Activated naive CD4-positive, alpha-beta T cell treated with Interleukin-2 at 50 U/mL for 16 hours (primary cell): ENCODE results near the gene WDR70.
"Not testable (repeated sequence)": the region's sequence is repeated elsewhere in the genome, so short reads cannot be mapped to it uniquely, and the experiment has no call there.

Experiments
- DNase-seq: peaks from one replicate; pipeline ENCODE4 v3.0.0-alpha.2; 2020

WDR70 gene

DNA sequence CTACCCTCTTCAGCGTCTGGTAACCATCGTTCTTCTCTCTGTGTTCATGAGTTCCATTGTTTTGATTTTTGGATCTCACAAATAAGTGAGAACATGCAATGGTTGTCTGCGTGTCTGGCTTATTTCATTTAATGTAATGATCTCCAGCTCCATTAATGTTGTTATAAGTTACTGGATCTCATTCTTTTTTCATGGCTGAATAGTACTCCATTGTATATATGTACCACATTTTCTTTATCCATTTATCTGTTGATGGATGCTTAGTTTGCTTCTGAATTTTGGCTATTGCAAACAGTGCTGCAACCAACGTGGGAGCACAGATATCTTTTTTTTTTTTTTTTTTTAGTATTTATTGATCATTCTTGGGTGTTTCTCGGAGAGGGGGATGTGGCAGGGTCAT is 139.2 kb downstream of the WDR70 start:
- DNase-seq, result not testable (repeated sequence)

DNA sequence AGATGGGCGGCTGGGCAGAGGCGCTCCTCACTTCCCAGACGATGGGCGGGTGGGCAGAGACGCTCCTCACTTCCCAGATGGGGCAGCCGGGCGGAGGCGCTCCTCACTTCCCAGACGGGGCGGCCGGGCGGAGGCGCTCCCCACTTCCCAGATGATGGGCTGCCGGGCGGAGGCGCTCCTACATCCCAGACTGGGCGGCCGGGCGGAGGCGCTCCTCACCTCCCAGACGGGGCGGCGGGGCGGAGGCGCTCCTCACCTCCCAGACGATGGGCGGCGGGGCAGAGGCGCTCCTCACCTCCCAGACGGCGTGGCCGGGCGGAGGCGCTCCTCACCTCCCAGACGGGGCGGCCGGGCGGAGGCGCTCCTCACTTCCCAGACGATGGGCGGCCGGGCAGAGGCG is 140.2 kb downstream of the WDR70 start:
- no peak for DNase-seq

DNA sequence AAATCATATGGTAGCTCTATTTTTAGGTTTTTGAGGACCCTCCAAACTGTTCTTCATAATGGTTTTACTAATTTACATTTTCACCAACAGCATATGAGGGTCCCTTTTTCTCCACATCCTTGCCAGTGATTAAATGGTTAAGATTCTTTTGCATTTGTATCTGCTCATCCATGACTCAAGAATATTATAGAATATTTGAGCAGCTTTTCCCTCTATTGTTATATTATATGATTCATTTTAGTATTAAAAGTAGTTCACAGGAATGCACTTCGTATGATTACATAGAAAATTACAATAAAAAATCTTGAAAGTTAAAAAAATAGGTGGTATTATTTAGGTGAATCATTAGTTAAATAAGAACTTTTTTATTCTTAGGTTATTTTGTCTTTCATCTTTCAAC is 140.7 kb downstream of the WDR70 start:
- no peak for DNase-seq

DNA sequence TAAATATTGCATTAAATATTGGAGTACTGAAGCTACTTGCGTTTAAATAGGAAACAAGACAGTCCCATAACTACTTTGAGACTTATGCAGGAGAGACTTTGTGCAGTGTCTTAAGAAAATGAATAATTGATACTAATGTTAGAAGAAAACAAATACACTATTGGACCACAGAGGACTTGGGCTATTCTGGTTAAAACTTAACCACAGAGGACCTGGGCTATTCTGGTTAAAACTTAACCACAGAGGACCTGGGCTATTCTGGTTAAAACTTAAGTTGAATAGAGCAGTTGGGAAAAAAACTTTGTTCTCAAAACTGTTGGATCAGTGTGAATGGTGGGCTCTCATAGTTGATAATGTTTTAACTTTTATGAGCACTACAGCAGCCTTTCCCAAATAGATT is 141.7 kb downstream of the WDR70 start:
- DNase-seq, result no peak

DNA sequence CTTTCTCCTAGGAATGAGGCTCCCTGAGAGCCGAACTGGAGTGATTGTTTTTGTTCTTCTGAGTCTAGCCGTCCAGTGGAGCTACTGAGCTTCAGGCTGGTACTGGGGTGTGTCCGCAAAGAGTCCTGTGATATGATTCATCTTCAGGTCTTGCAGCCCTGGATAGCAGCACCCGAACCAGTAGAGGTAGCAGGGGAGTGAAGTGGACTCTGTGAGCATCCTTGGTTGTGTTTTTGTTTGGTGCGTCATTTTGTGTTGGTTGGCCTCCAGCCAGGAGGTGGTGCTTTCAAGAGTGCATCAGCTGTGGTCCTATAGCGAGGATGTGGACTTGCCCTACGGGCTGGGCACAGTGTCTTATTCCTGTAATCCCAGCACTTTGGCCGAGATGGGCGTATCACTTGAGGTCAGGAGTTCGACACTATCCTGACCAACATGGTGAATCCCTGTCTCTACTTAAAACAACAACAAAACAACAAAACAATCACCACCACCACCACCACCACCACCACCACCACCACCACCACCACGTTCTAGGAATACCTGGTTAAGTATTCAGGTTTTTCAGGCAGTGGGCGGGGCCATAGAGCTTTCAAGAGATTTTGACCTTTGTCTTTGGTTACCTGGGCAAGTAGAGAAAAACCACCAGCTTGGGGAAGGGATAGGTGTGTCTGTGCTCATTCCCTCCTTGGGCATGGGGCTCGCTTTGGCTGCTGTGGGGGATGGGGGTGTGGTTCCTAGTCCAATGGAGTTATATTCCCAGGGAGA is 154.0 kb downstream of the WDR70 start:
- DNase-seq, result no peak

DNA sequence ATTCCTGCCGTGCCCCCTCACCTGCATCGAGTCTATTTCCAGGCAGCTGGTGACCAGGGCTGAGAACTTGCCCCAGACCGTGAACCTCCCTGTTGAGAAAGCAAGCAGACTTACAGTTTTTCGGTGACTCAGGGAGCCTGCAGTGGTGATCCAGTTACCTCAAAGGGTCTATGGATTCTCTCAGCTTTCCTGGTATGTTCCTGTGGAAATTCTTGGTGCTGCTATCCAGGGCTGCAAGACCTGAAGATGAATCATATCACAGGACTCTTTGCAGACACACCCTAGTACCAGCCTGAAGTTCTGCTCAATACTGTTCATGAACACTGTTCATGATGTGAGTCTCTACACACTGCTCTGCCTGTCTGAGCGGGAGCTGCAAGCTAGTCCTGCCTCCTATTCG is 154.7 kb downstream of the WDR70 start:
- no peak for DNase-seq

DNA sequence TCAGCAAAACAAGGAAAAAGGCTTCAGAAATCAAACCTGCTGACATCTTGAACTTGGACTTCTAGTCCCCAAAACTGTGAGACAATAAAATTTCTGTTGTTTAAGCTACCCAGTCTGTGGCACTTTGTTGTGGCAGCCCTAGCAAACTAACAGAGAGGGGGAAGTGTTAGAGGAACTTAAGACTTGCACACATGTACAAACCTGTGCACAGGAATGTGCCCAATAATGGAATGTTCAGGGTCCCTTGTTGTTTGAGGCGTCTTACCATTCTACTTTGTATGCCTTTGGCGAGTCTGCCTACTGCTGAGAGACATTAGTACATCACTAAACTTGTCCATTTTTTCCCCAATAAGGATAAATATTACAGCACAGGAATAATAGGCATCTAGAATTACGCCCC is 160.3 kb downstream of the WDR70 start:
- DNase-seq, result no peak

DNA sequence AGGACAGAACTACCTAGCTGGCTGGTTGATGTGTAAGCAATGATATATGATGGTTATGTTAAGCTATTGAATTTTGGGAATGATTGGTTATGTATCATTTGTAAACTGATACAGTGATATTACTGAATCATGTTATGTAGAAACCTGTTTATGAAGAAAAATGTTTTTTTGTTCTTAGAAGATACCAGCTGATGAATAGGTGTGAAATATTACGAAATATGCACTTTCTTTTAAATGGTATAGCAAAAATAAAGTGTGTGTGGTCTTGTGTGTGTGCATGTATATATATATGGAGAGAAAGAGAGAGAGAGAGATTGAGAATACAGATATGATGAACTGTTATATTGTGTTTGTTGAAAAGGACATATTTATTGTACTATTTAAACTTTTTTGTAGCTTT is 164.1 kb downstream of the WDR70 start:
- DNase-seq, result no peak

DNA sequence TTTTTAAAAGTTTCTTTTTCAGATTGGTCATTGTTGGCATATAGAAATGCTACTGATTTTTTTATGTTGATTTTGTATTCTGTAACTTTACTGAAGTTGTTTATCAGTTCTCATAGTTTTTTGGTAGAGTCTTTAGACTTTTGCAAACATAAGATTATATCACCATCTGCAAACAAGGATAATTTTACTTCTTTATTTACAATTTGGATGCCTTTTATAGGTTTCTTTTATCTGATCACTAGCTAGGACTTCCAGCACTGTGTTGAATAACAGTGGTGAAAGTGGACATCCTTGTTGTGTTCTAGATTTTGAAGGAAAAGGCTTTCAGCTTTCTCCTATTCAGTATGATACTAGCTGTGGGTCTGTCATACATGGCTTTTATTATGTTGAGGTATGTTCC is 170.3 kb downstream of the WDR70 start:
- DNase-seq, result no peak

DNA sequence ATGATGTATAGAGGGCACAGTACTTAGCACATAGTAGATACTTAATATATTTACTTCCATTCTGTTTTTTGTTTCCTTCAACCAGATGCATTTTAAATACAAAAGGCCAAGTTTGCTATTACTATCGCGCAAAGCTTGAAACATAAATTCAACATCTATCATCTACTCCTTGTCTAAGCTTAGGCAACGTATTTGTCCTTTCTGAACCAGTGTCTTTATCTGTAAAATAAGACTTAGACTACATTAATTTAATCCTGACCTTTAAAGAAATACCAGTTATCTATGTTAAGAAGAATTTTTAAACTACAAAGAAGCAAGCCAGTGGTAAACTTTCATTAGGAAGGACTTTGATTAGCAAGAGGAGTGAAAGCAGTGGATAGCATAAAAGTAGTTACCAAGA is 173.0 kb downstream of the WDR70 start:
- no peak for DNase-seq

DNA sequence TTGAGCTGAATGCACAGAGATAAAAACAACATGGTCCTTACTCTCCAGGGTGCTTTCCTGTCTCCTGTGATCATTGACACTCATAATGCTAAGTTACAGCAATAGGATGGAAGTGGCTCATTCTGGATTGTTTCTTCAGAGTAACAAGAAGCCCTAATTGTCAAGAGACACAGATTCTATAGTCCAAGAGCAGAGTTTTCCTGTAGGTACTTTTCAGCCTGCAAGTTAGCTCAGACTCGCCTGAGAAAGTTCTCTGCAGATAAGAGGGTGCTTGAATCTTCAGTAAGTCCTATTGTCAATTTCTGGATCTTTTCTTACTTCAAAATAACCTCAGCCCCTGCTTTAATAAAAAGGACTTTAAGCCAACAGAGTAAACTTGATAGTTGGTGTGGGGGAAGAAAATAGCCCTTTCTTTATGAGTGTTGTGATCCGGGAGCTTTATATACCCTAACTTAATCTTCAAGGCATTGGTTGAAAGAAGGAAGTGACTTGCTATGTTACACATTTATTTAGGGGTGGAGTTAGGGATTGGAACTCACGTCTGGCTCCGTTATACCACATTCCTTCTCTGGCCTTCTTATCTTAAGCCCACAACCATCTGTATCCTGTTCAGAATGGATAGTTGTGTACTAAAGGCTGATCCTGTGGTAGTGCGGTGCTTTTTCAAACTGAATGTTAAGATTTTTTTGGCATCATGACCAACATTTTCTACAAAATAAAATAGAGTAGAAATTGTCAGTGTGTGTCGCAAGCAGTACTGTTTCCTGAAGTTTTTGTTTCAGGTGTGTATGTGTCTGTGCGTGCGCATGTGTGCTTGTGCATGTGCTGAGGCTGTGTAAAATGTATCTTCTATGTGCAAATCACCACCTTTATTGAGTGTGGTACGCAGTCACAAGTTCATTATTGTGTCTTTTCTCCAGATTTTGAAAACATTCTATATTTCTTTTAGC is 173.9 kb downstream of the WDR70 start:
- DNase-seq, result no peak

DNA sequence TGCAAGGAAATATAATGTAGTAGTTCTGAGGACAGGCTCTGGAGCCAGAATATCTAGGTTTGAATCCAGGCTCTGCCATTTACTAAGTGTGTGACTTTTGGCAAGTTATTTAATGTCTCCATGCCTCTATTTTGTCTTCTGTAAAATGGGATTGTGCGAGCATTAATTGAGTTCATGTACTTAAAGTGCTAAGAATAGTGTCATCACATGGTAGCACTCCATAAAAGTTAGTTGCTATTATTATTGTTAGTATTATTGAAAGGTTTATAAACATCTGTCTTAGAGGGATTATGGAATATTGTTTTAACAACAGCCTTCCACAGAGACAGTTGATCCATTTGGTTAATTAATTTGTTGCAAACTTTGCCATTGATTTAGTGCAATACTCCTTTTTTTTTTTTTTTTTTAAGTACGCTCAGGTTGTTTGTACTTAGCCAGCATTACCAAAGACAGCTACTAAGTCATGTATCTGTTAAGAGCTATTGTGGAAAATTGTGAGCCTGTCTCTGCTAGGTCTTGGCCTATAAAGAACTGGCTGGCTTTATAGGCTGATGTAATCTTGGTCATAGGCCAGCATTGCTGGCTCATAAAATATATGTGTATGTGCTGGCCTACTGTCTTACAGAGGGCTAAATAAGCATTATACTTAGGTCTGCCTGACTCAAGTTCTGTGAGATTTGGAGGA is 174.7 kb downstream of the WDR70 start:
- DNase-seq, result no peak

DNA sequence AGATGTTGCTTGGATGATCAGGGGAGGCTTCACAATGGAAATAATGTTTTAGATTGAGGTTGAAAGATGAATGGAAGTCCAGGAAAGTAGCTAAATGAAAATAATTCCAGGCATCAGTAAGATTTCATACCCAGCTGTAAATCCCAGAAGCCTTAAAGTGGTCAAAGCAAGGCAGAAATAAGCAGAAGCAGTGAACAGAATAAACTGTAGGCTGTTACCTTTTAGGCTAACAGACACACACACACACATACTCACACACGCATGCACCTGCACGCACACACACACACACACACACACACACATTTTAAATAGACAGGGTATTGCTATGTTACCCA is 175.3 kb downstream of the WDR70 start:
- DNase-seq, result no peak

DNA sequence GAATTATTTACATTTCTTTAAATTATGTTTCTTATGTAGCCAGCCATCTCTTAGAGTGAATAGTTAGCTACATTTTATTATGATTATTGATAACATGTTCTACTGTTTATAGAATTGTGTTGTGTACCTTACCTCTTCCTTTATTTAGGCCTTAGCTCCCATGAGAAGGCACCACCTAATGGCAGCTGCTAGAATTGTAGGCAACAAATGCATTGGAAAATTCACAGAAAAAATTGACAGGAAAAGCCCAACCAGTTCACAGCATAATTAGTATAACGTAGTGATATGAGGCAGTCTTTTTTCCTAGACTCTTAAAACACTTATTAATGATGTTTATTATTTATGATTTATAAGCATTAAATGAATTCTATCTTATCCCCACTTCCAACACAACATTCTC is 175.8 kb downstream of the WDR70 start:
- no peak for DNase-seq

DNA sequence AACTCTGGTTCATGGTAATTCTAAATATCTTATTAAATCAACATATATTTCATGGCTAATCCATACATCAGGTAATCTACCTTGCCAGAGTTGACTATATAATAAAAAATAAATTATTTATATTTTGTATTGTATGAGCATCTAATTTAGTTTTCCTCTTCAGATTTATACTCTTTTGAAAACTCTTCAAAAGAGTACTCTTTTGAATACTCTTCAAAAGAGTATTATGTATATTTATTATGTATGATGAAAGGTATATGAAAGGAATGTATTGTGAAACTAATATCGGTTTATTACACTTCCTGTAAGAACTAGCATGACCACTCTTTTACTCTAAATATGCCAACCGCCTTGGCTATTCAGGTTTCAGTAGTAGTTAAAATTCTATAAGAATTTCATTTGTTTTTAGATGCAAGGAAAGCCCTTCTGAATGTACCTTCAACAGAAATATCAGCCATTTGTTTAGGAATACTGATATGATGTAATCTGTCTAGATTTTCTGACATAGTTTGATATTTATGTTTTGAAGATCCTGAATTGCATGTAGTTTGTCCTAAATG is 178.7 kb downstream of the WDR70 start:
- DNase-seq, result no peak

DNA sequence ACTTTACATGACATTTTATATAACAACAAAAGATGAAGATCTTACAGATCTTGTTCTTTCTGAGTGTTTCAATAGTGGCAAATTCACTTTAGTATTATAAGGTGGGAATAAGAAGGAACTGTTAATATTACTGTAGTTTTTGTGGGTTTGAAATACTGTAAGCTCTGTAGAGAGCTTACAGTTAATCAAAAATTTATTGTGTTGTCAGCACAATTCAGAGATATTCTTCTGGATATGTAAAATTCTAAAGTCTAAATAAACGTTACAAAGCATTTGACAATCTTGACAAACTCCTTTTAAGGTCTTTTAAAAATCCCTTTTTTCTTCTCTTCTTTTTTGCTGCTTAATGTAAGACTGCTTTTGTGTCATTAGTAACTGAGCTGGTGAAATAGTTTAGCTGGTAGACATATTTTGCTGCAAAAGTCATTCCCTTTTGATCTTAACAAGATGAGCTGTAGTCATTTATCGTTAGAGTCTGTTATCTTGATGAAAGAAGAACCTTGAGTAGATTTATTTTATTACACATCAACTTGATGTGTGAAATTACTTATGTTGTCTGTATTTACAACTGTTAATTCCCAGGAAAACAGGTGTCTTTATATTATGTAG is 186.0 kb downstream of the WDR70 start:
- no peak for DNase-seq

DNA sequence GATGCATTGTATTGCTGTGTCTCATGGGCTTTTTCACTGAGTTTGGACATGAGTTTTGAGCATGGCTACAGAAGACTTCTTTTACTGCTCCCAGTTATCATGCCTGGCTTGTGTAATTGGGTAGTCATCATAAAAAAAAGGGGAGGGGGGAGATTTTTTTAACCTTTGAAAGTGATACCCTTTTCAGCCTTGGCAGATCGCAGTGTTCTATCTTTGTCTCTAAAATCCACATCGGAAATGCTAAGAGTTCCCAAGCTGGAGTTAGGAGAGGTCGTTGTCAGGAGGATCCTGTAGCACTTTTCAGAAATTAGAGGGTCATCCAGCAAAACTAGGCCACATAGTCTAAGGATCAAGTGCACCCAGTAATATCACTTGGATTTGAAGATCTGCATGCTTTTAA is 188.4 kb downstream of the WDR70 start:
- no peak for DNase-seq

DNA sequence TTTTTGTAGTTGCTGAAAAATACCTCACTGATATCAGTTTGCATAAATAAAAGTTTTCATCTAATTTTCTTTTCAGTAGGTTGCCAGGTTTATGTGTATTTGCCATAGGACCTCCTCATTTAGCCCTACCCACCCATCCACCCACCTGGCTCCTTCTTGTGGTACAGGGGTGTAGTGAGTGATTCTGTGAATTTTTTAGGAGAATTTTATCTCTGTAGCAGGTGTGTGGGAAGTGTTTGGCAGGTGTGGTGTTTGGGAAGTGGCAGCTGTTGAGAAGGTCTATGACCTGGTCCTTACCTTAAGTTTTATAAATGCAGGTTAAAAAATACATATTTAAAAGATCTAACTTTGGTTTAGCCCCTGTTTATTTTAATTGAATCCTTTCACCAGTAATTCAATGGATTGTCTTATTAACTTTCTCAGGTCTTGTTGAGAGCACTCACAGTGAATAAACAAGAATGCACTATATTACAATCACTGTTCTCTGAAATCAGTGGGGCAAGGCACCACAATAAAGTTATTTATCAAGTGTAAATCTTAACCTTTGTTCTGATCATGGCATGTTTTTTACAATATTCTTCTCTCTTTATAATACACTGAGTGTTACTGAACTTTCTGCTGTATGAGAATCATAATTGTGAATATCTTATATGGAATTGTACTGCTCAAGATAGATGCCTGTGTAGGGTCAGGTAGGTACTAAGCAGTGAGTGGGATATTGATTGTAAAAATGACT is 189.1 kb downstream of the WDR70 start:
- DNase-seq, result no peak

DNA sequence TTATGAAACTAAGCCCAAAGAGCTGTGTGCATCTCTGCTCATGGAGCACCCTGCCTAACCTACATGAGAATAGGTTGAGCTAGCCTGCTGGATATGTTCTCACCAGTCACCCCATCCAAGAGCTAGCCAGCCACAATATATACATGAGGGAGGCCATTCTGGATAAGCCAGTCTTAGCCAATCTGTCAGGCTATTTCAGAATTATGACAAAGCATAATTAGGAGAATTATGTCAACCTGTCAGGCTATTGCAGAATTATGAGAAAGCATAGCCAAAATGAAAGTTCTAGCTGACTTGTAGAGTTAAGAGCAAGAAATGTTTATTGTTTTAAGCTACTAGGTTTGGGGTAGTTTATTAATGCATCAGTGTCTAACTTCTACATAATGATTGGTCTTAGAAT is 189.8 kb downstream of the WDR70 start:
- DNase-seq, result no peak

DNA sequence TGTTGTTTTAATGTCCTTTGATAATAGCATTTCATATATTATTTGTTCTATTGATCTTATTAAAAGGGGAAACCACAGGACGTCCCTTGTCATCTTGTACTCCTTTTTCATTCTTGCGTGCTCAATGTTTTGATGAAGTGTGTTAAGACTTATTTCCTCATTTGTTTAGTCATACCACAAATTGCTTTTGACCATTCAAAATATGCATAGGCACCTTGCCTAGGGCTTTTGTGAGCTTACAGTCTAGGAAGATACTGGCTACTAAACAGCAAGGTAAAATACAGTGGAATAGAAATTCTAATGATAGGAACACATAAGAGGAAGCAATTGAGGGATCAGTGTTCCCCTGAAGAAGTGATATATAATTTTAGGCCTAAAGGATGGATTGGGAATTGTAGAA is 190.3 kb downstream of the WDR70 start:
- no peak for DNase-seq

DNA sequence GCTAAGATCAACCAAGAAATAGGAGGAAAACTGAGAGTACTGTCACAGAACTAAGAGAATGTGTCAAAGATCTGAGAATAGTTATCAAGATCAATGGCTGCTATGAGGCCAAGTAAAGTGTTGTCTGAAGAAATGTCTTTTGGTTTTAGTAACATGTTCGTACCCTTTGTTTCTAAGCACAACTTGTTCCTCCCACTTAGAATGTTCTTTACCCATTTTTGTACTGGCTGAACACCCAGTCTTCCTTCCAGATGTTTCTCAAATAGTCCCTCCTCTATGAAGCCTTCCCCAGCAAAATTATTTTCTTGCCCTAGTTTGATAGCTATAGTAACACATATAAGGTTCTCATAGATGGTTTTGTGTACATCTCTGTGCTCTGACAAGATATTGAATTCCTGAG is 191.5 kb downstream of the WDR70 start:
- DNase-seq, result no peak

DNA sequence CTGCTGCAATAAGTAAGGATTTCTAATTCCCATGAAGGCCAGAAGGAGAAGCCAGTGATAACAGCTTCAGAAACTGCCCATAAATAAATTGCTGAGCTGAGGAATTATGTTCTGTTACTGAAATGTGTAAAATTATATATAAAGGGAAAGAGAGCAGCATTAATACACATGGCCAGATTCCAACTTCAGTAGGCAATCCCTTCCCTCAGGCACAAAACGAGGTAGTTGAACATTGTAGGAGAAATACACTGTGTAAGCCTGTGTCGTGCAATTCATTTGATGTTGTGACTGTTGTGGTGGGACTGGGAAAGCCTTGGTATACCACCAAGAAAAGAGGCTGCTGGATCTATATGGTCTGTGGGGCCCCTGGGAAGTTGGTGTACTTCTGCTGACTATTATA is 192.9 kb downstream of the WDR70 start:
- DNase-seq, result no peak
